HEK293T (cell line): ENCODE measurements around the gene SEL1L3.
"Not testable (repeated sequence)": the region's sequence is repeated elsewhere in the genome, so short reads cannot be mapped to it uniquely, and the experiment has no call there.

Source experiments
- CTCF ChIA-PET: fragments of 350-600 bp; formaldehyde crosslinking; extraction: SDS; loops from one replicate; lab custom pipeline; 2021; ENCODE audit warnings: antibody characterized with exemption, inconsistent platforms; lab: Yijun Ruan, JAX
- POLR2A ChIA-PET: fragments of 350-600 bp; formaldehyde crosslinking; extraction: SDS; loops from one replicate; lab custom pipeline; 2020; ENCODE audit warnings: antibody characterized with exemption, inconsistent platforms; lab: Yijun Ruan, JAX
- DNase-seq: peaks from one replicate; pipeline ENCODE4 v3.0.0; 2012; ENCODE audit warnings: mixed read lengths; ENCODE audit errors: extremely low spot score
- ARNT ChIP-seq: fragments of 450-650 bp; IDR thresholded peaks from 2 replicates; pipeline ENCODE4 v1.6.1; 2017; ENCODE audit warnings: mild to moderate bottlenecking
- BHLHE40 ChIP-seq: fragments of 450-650 bp; IDR thresholded peaks from 2 replicates; pipeline ENCODE4 v1.6.1; 2016; ENCODE audit warnings: mild to moderate bottlenecking, moderate library complexity, borderline replicate concordance
- CTBP1 ChIP-seq: fragments of 450-650 bp; IDR thresholded peaks from 2 replicates; pipeline ENCODE4 v1.6.1; 2016; ENCODE audit warnings: borderline replicate concordance
- ELF4 ChIP-seq: fragments of 450-650 bp; IDR thresholded peaks from 2 replicates; pipeline ENCODE4 v1.6.1; 2017; ENCODE audit warnings: antibody characterized with exemption
- FOXA1 ChIP-seq: fragments of 450-650 bp; IDR thresholded peaks from 2 replicates; pipeline ENCODE4 v1.6.1; 2016; ENCODE audit warnings: mild to moderate bottlenecking
- FOXK2 ChIP-seq: fragments of 450-650 bp; IDR thresholded peaks from 2 replicates; pipeline ENCODE4 v1.6.1; 2016; ENCODE audit warnings: mild to moderate bottlenecking
- FOXM1 ChIP-seq: fragments of 450-650 bp; IDR thresholded peaks from 2 replicates; pipeline ENCODE4 v1.6.1; 2017; ENCODE audit warnings: mild to moderate bottlenecking, borderline replicate concordance
- HDGF ChIP-seq: fragments of 450-650 bp; IDR thresholded peaks from 2 replicates; pipeline ENCODE4 v1.6.1; 2017; ENCODE audit warnings: antibody characterized with exemption, borderline replicate concordance
- L3MBTL2 ChIP-seq: fragments of 450-650 bp; conservative IDR thresholded peaks from 2 replicates; pipeline ENCODE4 v1.6.1; 2016; ENCODE audit warnings: mild to moderate bottlenecking
- LEF1 ChIP-seq: fragments of 450-650 bp; IDR thresholded peaks from 2 replicates; pipeline ENCODE4 v1.6.1; 2017; ENCODE audit warnings: mild to moderate bottlenecking, borderline replicate concordance
- NFRKB ChIP-seq: fragments of 450-650 bp; IDR thresholded peaks from 2 replicates; pipeline ENCODE4 v1.6.1; 2016; ENCODE audit warnings: mild to moderate bottlenecking, moderate library complexity
- PKNOX1 ChIP-seq: fragments of 450-650 bp; IDR thresholded peaks from 2 replicates; pipeline ENCODE4 v1.6.1; 2016
- SP1 ChIP-seq: fragments of 450-650 bp; IDR thresholded peaks from 2 replicates; pipeline ENCODE4 v1.6.1; 2017
- SUZ12 ChIP-seq: fragments of 450-650 bp; IDR thresholded peaks from 2 replicates; pipeline ENCODE4 v1.6.1; 2016; ENCODE audit warnings: mild to moderate bottlenecking
- TARDBP ChIP-seq: fragments of 450-650 bp; IDR thresholded peaks from 2 replicates; pipeline ENCODE4 v1.6.1; 2016
- ZNF384 ChIP-seq: fragments of 450-650 bp; IDR thresholded peaks from 2 replicates; pipeline ENCODE4 v1.6.1; 2016

Gene SEL1L3

GRCh38 chr4:25862411-25863346 lies at the start of gene SEL1L3:
TSS of gene SEL1L3 (minus strand) at chr4:25862988. CDS start at chr4:25862836, 152 bp downstream.
- peak; percentile 49 for DNase-seq
- no peak for TF ChIP-seq SUZ12
- TF ChIP-seq ZNF384, result no peak
- no peak for TF ChIP-seq ELF4
- no peak for TF ChIP-seq BHLHE40
- TF ChIP-seq TARDBP, result no peak
- TF ChIP-seq PKNOX1, result no peak
- TF ChIP-seq L3MBTL2, result no peak
- TF ChIP-seq HDGF, result no peak
- no peak for TF ChIP-seq SP1
- TF ChIP-seq CTBP1, result no peak
- TF ChIP-seq FOXM1, result no peak
- TF ChIP-seq FOXK2, result no peak
- TF ChIP-seq LEF1, result no peak
- TF ChIP-seq FOXA1, result no peak
- no peak for TF ChIP-seq ARNT
- no peak for TF ChIP-seq NFRKB
- POLR2A ChIA-PET, result no interaction called here
- CTCF ChIA-PET, result no interaction called here

GRCh38 chr4:25911356-25911755 lies 48.6 kb upstream of the SEL1L3 start:
- TF ChIP-seq SUZ12, result no peak
- no peak for TF ChIP-seq L3MBTL2
- TF ChIP-seq ARNT, result no peak
- no peak for TF ChIP-seq HDGF
- TF ChIP-seq SP1, result no peak
- no peak for TF ChIP-seq TARDBP
- no peak for TF ChIP-seq PKNOX1
- TF ChIP-seq BHLHE40, result no peak
- TF ChIP-seq ZNF384, result no peak
- TF ChIP-seq FOXM1, result no peak
- no peak for TF ChIP-seq LEF1
- TF ChIP-seq NFRKB, result no peak
- TF ChIP-seq FOXK2, result no peak
- TF ChIP-seq ELF4, result no peak
- no peak for TF ChIP-seq CTBP1
- no peak for DNase-seq
- ChIA-PET POLR2A (no interaction called here), CTCF (no interaction called here)

GRCh38 chr4:25908491-25908901 lies 45.7 kb upstream of the SEL1L3 start:
- ChIA-PET POLR2A (no interaction called here), CTCF (no interaction called here)
- TF ChIP-seq SP1 (no peak), SUZ12 (no peak), ELF4 (no peak), PKNOX1 (no peak), L3MBTL2 (no peak), FOXA1 (no peak), FOXM1 (no peak), CTBP1 (no peak), NFRKB (no peak)
- no peak for DNase-seq

GRCh38 chr4:25906113-25906512 lies 43.3 kb upstream of the SEL1L3 start:
- DNase-seq, CTCF ChIA-PET, POLR2A ChIA-PET: not testable (repeated sequence)

GRCh38 chr4:25905371-25905770 lies 42.6 kb upstream of the SEL1L3 start:
- ChIA-PET POLR2A (no interaction called here), CTCF (no interaction called here)
- TF ChIP-seq ZNF384, result no peak
- no peak for DNase-seq

GRCh38 chr4:25904748-25905082 lies 41.9 kb upstream of the SEL1L3 start:
- ChIA-PET CTCF (no interaction called here), POLR2A (no interaction called here)
- TF ChIP-seq FOXK2, result no peak
- TF ChIP-seq TARDBP, result no peak
- no peak for TF ChIP-seq SUZ12
- TF ChIP-seq SP1, result no peak
- no peak for TF ChIP-seq NFRKB
- no peak for DNase-seq
